Thyroid gland (tissue), 4 donors: ENCODE data around the gene DDX59.

Experiments
- CTCF ChIP-seq, 6 experiments: fragments of 200-600 bp in 3 of 6; fragments of 450-650 bp in 3 of 6; sonication (generic) in 3 of 6; IDR thresholded peaks; one replicate each; pipeline ENCODE4 v1.5.1; 2016 to 2019; ENCODE audit warnings: antibody characterized with exemption in 6 of 6, mild to moderate bottlenecking in 2 of 6, inconsistent platforms in 1 of 6, moderate library complexity in 1 of 6
- POLR2A ChIP-seq, 2 donors: fragments of 450-650 bp; IDR thresholded peaks; one replicate each; pipeline ENCODE4 v1.6.1; 2017; ENCODE audit warnings: antibody characterized with exemption in 2 of 2, mild to moderate bottlenecking in 2 of 2, moderate library complexity in 1 of 2

GRCh38 chr1:200707116-200707515, 37.4 kb upstream of the DDX59 start:
- TF ChIP-seq CTCF (IDR thresholded peaks at IDR 0.05) (no peak), POLR2A (IDR thresholded peaks at IDR 0.05) (no peak)
